ENCODE results near the gene TMEM186.
"Not testable (repeated sequence)": the region's sequence is repeated elsewhere in the genome, so short reads cannot be mapped to it uniquely, and the experiment has no call there.

Gene TMEM186

DNA sequence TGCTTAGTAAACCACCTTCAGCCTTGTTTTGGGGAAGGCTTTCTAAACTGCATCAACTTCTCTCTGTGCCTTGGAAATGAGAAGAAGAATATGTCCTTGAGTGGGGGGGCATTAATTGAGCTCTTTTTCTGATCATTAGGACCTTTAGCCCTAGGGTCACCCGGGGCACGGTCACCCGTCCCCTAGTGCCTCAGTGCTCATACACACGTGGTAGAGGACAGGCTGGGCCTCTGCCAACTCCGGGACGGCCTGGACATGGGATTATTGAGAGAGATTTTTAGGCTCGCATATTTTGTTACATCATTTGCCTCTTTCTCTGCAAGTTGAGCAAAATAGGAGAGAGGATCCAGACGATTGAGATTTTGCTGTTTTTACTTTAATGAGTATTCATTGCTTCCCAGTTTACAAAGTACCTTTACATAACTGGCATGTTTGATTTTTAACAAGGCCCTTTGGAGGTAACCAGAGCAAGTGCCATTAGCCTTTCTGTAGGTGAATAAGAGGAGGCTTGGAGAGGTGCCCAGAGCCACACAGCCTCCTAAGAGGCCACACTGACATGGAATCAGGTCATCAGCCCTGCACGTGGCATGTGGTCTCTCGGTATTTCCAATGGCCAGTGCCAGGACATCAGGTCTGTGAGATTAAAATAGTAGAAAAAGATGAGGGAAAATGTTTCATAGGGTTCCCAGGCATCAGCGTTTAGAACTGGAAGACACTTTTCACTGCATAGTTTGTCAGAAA is 11.3 kb upstream of the TMEM186 start:
- DNase-seq, result no peak

DNA sequence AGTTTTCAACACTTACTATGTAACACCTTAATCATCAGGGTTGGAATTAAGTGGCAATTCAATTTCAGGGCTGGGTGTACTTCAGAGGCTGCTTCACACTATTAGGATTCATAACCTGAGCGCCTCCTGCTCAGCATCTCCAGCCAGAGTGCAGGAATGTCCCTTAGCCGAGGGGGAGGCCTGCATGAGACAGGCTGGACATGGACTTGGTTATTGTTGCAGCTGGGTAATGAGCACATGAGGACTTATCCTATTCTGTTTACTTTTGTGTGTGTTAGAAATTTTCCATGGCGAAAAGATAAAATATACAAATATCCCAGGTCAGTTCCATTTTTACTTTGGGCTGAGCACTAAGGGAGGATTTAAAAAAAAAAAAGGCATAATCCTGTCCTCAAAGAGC is 10.6 kb upstream of the TMEM186 start:
- DNase-seq, result no peak

DNA sequence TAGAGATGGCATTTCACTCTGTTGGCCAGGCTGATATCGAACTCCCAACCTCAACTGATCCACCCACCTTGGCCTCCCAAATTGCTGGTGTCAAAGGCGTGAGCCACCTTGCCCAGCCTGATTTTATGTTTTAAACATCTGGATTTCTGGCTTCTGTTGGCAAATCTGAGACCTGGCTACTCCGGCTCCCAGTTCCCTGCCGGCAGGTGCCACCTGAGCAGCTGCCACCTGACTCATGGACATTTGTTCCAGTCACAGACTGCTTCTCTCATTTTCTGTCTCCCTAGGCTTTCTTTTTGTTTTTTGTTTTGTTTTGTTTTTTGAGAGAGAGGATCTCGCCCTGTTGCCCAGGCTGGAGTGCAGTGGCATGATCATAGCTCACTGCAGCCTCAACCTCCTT is 9.8 kb upstream of the TMEM186 start:
- no peak for DNase-seq

DNA sequence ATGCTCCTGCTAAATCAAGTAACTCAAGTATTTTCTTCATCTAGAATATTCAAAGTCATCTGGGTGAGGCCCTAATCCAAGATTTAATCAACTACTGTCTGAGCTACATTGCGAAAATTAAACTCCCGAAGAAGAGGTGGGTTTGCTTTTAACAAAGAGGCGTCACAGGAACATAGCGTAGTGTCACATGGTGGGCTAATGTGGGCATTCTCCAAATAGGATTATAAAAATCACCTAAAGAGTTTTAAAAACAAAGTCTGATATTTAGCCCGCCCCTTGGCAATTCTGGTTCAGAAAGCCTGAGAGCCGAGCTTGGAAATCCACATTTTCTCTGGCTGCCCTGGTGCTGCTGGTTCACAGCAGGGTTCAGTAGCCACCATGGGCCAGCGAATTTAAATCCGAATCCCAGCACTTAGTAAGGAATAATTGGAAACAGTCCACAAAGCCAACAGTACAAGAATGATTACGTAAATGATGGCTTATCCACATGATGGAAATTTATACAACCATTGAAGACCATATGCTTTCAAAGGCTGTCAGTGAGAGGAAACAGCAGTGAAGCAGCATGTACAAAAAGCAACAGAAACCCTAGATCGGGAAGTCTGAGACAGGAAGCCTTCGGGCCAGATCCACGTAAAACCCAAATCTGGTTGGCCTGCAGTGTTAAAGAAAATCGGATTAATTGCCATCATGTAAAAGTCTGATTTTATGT is 9.0 kb upstream of the TMEM186 start:
- no peak for DNase-seq

DNA sequence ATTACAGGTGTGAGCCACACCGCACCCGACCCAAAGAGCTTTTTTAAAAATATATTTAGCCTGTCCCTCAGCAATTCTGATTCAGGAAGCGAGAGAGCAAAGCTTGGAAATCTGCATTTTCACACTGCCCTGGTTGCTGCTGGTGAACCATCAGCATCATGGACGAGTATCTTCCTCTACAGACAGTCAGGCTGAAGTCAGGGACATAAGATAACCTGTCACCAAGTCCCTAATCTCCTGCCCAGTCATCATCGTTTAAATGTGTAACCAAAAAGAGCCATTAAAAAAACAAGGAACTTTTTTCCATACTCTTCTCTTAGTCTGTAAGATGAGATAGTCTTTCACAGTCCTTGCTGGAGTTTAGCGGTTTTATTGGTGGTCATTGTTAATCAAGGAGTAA is 6.9 kb upstream of the TMEM186 start:
- no peak for DNase-seq

DNA sequence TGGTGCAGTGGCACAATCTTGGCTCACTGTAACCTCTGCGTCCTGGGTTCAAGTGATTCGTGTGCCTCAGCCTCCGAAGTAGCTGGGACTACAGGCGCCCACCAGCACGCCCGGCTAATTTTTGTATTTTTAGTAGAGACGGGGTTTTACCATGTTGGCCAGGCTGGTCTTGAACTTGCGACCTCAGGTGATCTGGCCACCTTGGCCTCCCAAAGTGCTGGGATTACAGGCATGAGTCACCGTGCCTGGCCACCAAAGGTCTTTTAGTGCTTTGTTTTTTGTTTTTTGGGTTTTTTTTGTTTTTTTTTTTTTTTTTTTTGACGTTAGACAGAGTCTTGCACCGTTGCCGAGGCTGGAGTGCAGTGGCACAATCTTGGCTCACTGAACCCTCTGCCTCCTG is 6.3 kb upstream of the TMEM186 start:
- DNase-seq, result not testable (repeated sequence)

DNA sequence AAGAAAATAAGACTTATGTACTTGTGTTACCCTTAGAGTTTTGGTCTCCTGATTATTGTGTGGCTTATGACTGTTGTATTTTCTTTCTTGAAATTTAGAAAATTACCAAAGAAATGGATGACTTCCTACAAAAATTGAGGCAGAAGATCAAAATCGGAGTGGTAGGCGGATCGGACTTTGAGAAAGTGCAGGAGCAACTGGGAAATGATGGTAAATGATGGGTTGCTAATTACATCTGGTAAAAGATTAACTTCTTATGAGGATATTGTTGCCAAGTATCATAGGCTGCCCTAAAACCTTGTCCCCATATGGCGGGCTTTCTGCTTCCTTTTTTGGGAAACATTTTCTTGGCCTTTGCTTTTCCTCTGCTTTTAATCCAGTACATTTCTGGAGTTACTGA is 4.3 kb upstream of the TMEM186 start:
- DNase-seq, result no peak

DNA sequence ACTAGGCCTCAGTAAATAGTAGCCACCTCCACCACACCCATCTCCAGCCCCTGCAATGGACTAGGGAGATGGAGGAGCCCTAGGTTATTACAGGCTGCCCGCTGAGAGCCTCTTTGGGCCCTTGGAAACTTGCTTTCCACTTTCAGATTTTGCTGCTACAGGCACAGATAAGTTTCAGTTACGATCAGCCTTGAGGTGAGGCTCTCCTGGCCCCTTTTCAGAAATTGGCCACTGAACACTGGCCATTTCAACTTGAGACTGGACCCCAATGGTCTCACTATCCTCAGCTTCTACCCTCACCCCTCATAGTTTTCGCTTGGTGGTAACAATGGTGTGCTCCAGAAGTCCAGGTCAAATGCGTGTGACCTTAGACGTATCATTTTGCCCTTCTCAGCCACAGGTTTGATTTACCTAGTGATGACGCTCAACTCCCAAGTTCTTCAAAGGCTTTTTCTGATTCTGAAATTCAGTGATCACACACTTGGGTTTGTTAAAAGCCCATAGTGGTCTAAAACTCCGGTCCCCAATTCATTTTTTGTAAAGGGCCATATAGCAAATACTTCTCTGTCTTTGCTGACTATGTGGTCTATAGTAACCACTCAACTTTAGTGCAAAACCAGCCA is 1.2 kb upstream of the TMEM186 start:
- no peak for DNase-seq

DNA sequence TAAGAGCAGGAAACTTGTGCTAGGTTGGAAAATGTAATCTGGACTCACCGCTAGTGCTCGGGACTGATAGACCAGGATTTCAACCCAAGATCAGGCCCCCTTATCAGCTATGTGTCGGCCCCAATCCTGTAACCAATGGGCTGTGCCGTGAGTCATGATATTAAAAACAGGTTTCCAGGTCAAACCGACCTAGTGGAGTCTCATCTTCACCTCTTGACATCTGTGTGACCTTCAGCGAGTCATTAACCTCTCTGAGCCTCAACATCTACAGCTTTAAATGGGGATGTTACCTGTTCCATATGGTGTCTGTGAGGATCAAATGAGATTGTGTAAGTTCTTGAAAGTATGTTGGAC is 712 bp upstream of the TMEM186 start:
- DNase-seq, result no peak

DNA sequence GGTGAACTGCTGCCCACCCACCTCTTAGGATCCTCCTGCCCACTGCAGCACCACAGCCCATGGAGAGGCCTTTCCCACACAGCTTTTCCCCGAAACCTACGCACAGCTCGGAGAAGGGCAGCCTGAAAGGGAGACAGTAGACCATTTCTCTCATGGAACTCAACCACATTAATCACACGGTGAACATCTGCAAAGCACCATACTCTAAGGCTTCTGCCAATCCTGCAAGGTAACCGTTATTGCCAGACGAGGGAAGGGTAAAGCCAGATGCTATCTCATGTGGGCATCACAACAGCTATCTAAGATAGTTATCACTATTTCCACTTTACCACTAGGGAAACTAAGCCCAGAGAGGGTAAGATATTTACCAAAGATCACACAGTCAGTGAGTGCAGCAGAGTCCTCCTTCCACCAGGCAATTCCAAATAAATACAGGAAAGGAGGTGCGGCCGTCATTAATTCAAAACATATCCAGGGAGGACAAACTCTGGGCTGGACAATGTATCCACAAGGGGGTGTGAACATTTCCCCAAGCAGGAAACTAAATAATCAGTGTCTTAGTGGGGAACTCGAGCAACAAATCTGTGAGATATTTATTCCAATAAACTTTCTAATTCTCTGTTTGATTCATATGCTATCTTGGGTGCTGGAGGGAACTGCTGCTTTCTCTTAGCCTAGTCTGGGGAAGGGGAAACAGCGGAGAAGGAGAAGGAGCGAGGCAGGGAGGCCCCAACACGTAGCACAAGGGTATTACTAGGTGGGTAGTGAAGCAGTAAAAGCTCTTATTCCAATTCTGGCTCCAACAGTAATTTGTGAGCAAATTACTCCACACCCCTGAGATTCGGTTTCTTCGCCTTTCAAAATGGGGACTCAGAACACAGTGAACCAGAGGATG is 723 bp downstream of the TMEM186 start:
- no peak for DNase-seq

DNA sequence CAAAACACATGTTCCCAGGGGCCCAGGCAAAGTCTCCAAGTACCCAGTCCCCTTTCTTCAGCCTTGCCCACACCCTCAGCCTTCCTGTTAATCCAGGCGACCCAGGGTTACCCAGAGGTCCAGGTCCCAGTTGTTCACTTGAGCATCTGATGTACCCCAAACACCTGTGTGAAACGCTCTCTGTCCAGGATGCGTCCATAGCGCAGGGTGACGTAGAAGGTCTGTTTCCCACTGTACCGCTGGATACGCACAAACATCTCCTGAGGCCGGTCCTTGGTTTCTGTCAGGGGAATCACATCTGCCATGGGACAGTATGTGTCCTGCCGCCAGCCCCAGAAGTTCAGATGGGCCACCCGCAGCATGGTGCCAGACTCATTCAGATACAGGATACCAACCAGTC is 1.6 kb downstream of the TMEM186 start:
- no peak for DNase-seq

DNA sequence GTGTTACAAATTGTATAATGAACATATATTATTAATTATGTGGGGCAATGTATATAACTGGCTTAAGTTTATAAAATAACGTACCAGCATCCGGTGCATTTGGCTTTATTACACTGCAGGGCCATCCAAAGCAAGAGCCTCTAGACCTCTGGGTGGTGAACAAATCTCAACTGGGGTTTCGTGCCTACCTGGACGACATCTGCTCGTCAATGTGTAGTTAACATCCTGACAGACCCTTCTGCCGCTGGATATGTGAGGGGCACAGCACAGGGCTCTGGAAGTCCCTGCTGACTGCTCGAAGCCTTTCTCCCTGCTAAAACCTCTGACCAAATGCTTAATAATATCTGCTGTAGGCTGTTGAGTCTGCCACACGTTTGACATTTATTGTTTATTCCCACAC is 2.3 kb downstream of the TMEM186 start:
- no peak for DNase-seq

DNA sequence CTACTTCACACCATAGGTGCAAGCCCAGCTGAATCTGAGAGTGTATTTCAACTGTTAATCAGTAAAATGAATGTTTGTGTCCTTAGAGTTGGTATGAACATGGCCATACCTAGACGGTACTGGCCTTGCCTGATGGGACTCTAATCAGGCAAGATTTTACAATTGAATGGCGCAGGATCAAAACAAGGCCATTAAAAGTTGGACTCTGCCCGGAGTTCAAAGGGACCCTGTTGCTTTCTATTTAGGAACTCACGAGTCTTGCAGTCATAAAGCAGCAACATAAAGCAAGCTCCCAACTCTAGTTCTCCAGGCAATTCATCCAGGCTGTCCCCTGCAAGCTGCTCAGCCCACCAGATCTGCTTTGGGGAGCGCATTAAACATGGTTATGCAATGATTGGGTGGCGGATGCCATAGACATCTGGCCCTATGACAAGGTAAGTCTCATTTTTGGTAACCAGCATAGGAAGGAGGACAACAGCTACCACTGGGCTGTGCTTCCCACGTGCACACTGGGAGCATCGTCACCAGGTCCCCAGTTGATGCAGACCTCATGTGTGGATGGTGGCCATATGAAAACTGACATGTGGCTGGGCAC is 8.8 kb downstream of the TMEM186 start:
- DNase-seq, result no peak

DNA sequence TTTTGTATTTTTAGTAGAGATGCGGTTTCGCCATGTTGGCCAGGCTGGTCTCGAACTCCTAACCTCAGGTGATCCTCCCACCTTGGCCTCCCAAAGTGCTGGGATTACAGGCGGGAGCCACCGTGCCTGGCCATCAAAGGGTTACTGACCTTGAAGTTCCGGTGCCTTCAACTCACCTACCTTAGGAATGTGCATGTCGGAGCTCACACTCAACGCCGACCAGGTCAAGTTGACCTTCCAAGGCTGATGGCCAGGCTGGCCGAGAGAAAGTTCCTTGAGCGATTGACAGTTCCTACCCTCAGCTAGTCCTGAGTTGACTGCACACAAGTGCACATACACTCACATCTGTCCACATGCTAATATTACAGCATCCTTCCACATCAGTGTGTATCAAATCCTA is 11.1 kb downstream of the TMEM186 start:
- not testable (repeated sequence) for DNase-seq

DNA sequence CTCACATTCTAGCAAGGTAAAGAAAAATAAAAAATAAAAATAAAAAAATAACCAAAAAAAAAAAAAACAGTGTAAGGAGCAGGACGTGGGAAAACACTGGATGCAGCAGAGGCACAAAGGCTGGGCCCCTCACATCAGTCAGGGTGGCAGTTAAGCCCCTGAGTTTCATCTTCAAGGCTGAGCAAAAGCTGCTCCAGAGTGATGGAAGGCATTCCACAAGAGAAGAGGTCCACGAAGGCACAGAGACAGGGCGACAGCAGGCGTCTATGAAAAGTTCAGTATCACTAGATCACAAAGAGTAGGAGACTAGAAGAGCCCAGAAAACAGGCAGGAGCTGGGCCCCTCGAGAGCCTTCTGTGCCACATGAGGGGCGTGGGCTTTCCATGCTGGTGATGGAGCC is 12.0 kb downstream of the TMEM186 start:
- no peak for DNase-seq

DNA sequence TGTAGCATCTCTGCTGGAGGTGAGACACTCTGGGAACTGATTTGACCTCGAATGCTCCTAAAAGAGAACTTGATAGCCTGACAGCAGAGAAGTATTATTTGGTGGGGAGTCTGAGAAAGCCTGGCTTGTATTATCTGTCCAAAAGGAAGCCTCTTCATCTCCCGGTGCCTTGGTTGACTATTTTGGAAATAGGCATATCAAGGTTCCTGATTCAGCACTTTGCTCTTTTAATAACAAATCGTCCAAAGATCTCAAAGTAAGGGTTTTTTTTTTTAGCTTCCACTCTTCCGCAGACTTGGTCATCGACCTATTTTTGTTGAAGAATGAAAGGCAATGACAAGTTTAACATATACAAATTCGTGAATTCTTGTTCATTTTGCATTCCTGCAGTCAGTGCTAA is 14.8 kb downstream of the TMEM186 start:
- no peak for DNase-seq

DNA sequence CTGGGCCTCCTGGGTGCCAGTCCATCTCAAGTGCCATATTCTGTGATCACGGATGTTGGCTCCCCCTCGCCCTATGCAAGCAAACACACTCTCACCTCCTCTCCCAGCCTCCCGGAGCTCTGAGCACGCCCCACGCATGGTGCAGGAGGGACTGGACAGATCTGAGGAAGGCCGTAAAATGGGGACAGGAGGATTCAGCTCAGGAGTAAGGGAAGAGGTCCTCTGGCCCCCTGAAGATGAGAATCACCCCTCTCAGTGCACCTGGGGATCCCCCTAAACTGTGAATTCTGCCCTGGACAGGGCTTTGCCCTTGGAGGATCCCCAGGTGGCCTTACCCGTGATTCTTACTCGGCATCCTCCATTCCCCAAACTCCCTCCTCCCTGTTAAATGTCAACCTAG is 15.6 kb downstream of the TMEM186 start:
- DNase-seq, result no peak

DNA sequence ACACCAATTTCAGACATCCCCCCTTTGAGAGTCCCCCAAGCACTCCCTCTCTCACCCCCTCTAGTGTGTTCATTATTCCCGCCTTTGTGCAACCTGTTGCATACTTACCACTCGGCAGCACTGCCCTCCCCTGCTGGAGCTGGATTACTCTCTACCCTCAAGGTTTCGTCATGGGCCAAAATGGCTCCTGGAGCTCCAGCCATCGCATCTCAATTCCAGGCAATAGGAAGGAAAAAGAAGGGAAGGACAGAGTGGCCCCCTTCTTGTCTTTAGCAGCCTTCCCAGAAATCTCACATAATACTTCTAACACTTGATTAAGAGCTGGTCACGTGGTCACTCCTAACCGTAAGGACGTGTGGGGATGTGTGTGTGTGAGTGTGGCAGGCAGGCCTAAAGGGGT is 20.2 kb downstream of the TMEM186 start:
- DNase-seq, result no peak

DNA sequence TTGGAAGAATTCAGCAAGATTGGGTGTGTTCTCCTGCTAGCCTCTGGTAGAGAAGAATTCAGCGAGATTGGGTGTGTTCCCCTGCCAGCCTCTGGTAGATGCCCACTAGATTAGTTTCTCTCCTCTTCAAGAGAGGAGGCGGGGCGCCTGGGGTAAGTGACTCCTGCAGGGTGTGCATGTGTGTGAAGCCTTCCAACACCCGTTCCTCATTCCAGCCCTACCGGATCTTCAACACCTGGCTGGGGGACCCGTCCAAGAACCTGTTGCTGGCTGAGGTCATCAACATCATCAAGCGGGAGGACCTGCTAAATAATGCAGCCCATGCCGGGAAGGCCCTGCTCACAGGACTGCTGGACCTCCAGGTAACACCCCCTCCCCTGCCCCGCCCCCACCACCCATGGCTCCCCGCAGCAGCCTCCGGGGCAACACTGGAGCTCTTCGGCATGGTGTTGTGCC is 21.3 kb downstream of the TMEM186 start:
- DNase-seq, result no peak

DNA sequence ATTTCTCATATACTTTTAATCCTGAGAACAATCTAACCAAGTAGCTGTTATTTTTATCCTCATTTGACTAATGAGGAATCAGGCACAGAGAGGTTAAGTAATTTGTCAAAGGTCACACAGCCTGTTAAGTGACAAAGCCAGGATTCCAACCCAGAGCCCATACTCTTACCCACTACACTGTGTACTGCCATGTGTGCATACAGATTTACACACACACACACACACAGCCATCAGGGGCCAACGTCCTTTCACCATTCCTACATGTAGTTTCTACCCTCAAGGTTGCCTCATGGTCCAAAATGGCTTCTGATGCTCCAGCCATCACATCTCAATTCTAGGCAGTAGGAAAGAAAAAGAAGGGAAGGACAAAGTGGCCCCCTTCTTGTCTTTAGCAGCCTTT is 22.1 kb downstream of the TMEM186 start:
- DNase-seq, result no peak

DNA sequence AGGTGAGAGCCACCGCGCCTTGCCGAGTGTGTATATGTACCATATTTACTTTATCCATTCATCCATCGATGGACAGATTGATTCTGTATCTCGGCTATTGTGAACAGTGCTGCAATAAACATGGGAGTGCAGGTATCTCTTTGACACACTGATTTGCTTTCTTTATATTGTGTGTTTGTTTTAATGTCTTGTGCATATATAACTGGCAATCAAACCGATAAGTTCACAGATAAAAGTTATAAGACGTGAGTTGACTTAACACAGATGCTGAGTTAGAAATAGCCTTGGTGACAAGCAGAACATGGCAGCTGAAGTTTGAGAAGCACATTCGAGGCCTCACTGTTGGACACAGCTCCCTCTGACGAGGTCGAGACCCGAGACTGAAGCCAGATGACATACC is 23.2 kb downstream of the TMEM186 start:
- no peak for DNase-seq

DNA sequence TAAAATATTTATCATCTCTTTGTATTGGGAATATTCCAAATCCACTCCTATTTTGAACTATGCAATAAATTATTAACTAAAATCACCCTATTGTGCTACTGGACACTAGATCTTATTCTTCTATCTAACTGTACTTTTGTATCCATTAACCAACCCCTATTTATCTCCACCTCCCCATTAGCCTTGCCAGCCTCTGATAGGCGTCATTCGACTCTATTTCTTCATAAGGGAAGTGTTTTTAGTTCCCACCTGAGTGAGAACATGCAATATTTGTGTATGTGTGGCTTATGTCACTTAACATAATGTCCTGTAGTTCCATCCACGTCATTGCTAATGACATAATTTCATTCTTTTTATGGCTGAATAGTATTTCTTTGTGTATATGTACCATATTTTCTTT is 23.9 kb downstream of the TMEM186 start:
- no peak for DNase-seq

DNA sequence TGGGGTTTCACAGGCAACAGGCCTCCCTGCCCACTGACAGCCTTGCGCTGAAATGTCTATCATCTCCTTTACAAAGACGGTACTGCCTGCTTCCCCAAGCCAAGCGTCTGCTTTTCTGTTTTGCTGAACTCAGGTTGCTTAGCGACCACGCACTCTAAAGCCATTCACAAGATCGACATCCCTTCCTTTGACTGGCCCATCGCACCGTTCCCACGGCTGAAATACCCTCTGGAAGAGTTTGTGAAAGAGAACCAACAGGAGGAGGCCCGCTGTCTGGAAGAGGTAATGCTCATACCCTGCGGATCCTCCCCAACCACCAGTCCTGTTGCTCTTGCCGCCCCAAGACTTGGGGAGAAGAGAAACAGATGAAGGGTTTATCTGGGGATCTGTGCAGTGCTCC is 28.7 kb downstream of the TMEM186 start:
- DNase-seq, result no peak

Measured in SW 1271 (cell line).